Fibroblast of lung (primary cell): ENCODE data around the gene ANGPTL2.

Experiments
- CTCF ChIP-seq, 2 donors: IDR thresholded peaks in 1 of 2; conservative IDR thresholded peaks in 1 of 2; 1 replicate in 1 of 2; 2 replicates in 1 of 2; pipeline ENCODE4 v1.5.1; 2011 to 2012; ENCODE audit warnings: low read length in 2 of 2, control low read depth in 1 of 2, inconsistent platforms in 1 of 2, low read depth in 1 of 2, mild to moderate bottlenecking in 1 of 2
- EZH2 ChIP-seq: IDR thresholded peaks from 2 replicates; pipeline ENCODE4 v1.5.1; 2012; ENCODE audit warnings: low read length, control low read depth, mild to moderate bottlenecking; ENCODE audit errors: missing control alignments

DNA sequence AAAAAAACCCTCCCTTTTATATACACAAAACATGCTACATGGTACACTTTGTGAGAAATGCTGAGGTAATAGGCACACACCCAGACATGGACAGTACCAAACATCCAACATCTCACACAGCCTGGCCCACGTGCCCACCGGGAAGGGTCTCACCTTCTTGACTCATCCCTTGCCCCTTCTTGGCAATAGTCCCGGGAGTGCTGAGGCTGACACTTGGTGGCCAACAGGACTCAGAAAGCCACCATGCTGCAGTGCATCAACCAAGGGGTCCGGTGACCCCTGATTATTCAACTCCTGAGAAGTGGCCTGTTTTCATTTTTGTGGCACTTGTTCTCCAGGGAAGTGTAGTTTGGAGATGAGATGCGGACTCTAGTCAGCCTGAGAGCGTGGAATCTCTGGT lies 35.0 kb downstream of the ANGPTL2 start:
- TF ChIP-seq CTCF (conservative IDR thresholded peaks at IDR 0.05 in 1 of 2, IDR thresholded peaks at IDR 0.05 in 1 of 2; ENCODE audit: low read depth in 1 of 2, low read length in 2 of 2) (no peak), EZH2 (no peak)
